BLaER1 (cell line): ENCODE results near the gene SIGLECL1.

Source experiments
- H3K27ac ChIP-seq: shearing (Covaris generic); formaldehyde crosslinking; 2 replicates; pipeline ENCODE4 v1.8.1; 2022
- H3K27me3 ChIP-seq: shearing (Covaris generic); formaldehyde crosslinking; 2 replicates; pipeline ENCODE4 v1.8.1; 2022
- H3K36me3 ChIP-seq: shearing (Covaris generic); formaldehyde crosslinking; 2 replicates; pipeline ENCODE4 v1.8.1; 2022
- H3K4me1 ChIP-seq: shearing (Covaris generic); formaldehyde crosslinking; 2 replicates; pipeline ENCODE4 v1.8.1; 2022
- H3K4me2 ChIP-seq: shearing (Covaris generic); formaldehyde crosslinking; 2 replicates; pipeline ENCODE4 v1.8.1; 2022
- H3K4me3 ChIP-seq: shearing (Covaris generic); formaldehyde crosslinking; 2 replicates; pipeline ENCODE4 v1.8.1; 2022
- H3K9ac ChIP-seq: shearing (Covaris generic); formaldehyde crosslinking; 2 replicates; pipeline ENCODE4 v1.8.1; 2022
- H3K9me3 ChIP-seq: shearing (Covaris generic); formaldehyde crosslinking; 2 replicates; pipeline ENCODE4 v1.8.1; 2022
- H4K20me1 ChIP-seq: shearing (Covaris generic); formaldehyde crosslinking; 2 replicates; pipeline ENCODE4 v1.8.1; 2022
- Cebpa-rat ChIP-seq: shearing (Covaris generic); IDR thresholded peaks from 2 replicates; pipeline ENCODE4 v1.8.1; 2022

Gene SIGLECL1

GRCh38 chr19:51251468-51251820 lies 564 bp downstream of the SIGLECL1 start:
- Histone ChIP-seq H3K4me2 (no peak overlapping the region), H4K20me1 (no peaks in the 10 kb centered on the region), H3K9me3 (peaks cover 14% of the 10 kb centered on the region), H3K9ac (no peak overlapping the region), H3K27me3 (no peaks in the 10 kb centered on the region), H3K4me1 (no peaks in the 10 kb centered on the region), H3K27ac (no peak overlapping the region), H3K36me3 (no peaks in the 10 kb centered on the region), H3K4me3 (no peak overlapping the region)
- no peak for TF ChIP-seq Cebpa-rat

GRCh38 chr19:51252306-51253079 lies 1.6 kb downstream of the SIGLECL1 start:
- no peak overlapping the region for H3K27ac ChIP-seq
- H3K9ac ChIP-seq, result no peak overlapping the region
- no peak overlapping the region for H3K4me2 ChIP-seq
- peaks cover 14% of the 10 kb centered on the region for H3K9me3 ChIP-seq
- H3K36me3 ChIP-seq, result no peaks in the 10 kb centered on the region
- peaks cover 7% of the 10 kb centered on the region for H3K4me1 ChIP-seq
- H3K27me3 ChIP-seq, result no peaks in the 10 kb centered on the region
- TF ChIP-seq Cebpa-rat, result no peak
- H3K4me3 ChIP-seq, result no peak overlapping the region
- no peaks in the 10 kb centered on the region for H4K20me1 ChIP-seq

GRCh38 chr19:51253088-51253806 lies 2.4 kb downstream of the SIGLECL1 start:
- Histone ChIP-seq H4K20me1 (no peaks in the 10 kb centered on the region), H3K27ac (no peak overlapping the region), H3K4me2 (no peak overlapping the region), H3K36me3 (no peaks in the 10 kb centered on the region), H3K9ac (no peak overlapping the region), H3K27me3 (no peaks in the 10 kb centered on the region), H3K4me3 (no peak overlapping the region), H3K4me1 (peaks cover 14% of the 10 kb centered on the region), H3K9me3 (peaks cover 14% of the 10 kb centered on the region)
- TF ChIP-seq Cebpa-rat, result no peak

GRCh38 chr19:51256155-51256625 lies 5.3 kb downstream of the SIGLECL1 start:
- H3K27me3 ChIP-seq, result no peaks in the 10 kb centered on the region
- no peak for TF ChIP-seq Cebpa-rat
- peaks cover 33% of the 10 kb centered on the region for H3K4me1 ChIP-seq
- H3K4me3 ChIP-seq, result no peak overlapping the region
- no peaks in the 10 kb centered on the region for H3K36me3 ChIP-seq
- peaks cover 3% of the 10 kb centered on the region for H3K9me3 ChIP-seq
- H4K20me1 ChIP-seq, result no peaks in the 10 kb centered on the region
- H3K4me2 ChIP-seq, result no peak overlapping the region
- no peak overlapping the region; the same call in 1 of the 2 replicates for H3K27ac ChIP-seq
- H3K9ac ChIP-seq, result no peak overlapping the region

GRCh38 chr19:51257471-51257870 lies 6.6 kb downstream of the SIGLECL1 start:
- H3K27ac ChIP-seq, result peak overlapping the region; percentile 76
- H3K9me3 ChIP-seq, result peaks cover 3% of the 10 kb centered on the region; the same call in 1 of the 2 replicates
- H4K20me1 ChIP-seq, result no peaks in the 10 kb centered on the region
- H3K9ac ChIP-seq, result no peak overlapping the region
- H3K4me1 ChIP-seq, result peaks cover 33% of the 10 kb centered on the region
- H3K4me2 ChIP-seq, result peak overlapping the region; percentile 76
- H3K36me3 ChIP-seq, result no peaks in the 10 kb centered on the region
- no peak overlapping the region for H3K4me3 ChIP-seq
- no peaks in the 10 kb centered on the region for H3K27me3 ChIP-seq
- TF ChIP-seq Cebpa-rat, result no peak

GRCh38 chr19:51258165-51259160 lies 7.6 kb downstream of the SIGLECL1 start:
- H3K4me1 ChIP-seq, result peaks cover 35% of the 10 kb centered on the region
- TF ChIP-seq Cebpa-rat, result no peak
- H4K20me1 ChIP-seq, result no peaks in the 10 kb centered on the region
- peak overlapping the region; percentile 76 for H3K4me2 ChIP-seq
- H3K27me3 ChIP-seq, result no peaks in the 10 kb centered on the region
- peak overlapping the region; percentile 76 for H3K27ac ChIP-seq
- H3K9me3 ChIP-seq, result peaks cover 3% of the 10 kb centered on the region; the same call in 1 of the 2 replicates
- H3K36me3 ChIP-seq, result no peaks in the 10 kb centered on the region
- 0 out of 2 replicates have a peak overlapping the region, but pooled peaks have one; percentile 22 for H3K4me3 ChIP-seq
- H3K9ac ChIP-seq, result peak overlapping the region; percentile 65

- TF ChIP-seq Cebpa-rat, result no peak
- Histone ChIP-seq H3K36me3 (no peaks in the 10 kb centered on the region), H3K4me3 (no peak overlapping the region), H3K4me1 (peaks cover 46% of the 10 kb centered on the region), H3K4me2 (peak overlapping the region; percentile 76), H4K20me1 (no peaks in the 10 kb centered on the region), H3K27me3 (no peaks in the 10 kb centered on the region), H3K9ac (no peak overlapping the region), H3K9me3 (peaks cover 3% of the 10 kb centered on the region; the same call in 1 of the 2 replicates), H3K27ac (peak overlapping the region; percentile 76)
Observed at GRCh38 chr19:51259348-51260245, 8.7 kb downstream of the SIGLECL1 start.

- Histone ChIP-seq H3K27ac (0 out of 2 replicates have a peak overlapping the region, but pooled peaks have one; percentile 13), H3K4me3 (no peak overlapping the region), H3K27me3 (no peaks in the 10 kb centered on the region), H3K36me3 (no peaks in the 10 kb centered on the region), H3K4me1 (peaks cover 26% of the 10 kb centered on the region), H4K20me1 (no peaks in the 10 kb centered on the region), H3K9ac (no peak overlapping the region), H3K9me3 (peaks cover 3% of the 10 kb centered on the region; the same call in 1 of the 2 replicates), H3K4me2 (peak overlapping the region; percentile 46)
- TF ChIP-seq Cebpa-rat, result no peak
Observed at GRCh38 chr19:51263808-51264207, 12.9 kb downstream of the SIGLECL1 start.
